SH-SY5Y (cell line): ENCODE data around the gene CAPRIN2.

ENCODE experiments used
- GATA2 ChIP-seq: IDR thresholded peaks from 2 replicates; pipeline ENCODE4 v1.6.1; 2011; ENCODE audit warnings: mild to moderate bottlenecking, low read depth, low read length
- GATA3 ChIP-seq: IDR thresholded peaks from 2 replicates; pipeline ENCODE4 v1.6.1; 2011; ENCODE audit warnings: low read depth, mild to moderate bottlenecking, low read length, moderate library complexity

DNA sequence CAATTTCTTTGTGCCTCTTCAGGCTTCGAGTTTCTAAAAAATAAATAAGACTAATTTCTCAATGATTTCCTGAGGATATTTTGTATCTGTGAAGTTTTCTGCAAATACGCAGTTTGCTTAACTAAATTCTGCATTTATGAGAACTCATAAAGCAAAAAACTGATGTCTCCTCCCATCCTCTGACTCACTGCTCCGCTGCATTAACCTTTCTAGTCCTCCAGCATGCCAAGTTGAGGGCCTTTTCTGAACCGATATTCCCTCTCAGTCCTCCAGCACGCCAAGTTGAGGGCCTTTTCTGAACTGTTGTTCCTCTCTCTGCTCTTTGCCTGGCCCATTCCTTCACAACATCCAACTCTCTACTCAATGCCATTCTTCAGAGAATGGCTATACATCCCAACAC is 62.3 kb downstream of the CAPRIN2 start:
- TF ChIP-seq GATA2: no peak
- TF ChIP-seq GATA3: no peak
